Fibroblast of skin of right biceps (primary cell): ENCODE results near the gene NRCAM.

ENCODE experiments used
- DNase-seq: peaks from one replicate; pipeline ENCODE4 v3.0.0-alpha.2; 2013

The NRCAM gene

DNA sequence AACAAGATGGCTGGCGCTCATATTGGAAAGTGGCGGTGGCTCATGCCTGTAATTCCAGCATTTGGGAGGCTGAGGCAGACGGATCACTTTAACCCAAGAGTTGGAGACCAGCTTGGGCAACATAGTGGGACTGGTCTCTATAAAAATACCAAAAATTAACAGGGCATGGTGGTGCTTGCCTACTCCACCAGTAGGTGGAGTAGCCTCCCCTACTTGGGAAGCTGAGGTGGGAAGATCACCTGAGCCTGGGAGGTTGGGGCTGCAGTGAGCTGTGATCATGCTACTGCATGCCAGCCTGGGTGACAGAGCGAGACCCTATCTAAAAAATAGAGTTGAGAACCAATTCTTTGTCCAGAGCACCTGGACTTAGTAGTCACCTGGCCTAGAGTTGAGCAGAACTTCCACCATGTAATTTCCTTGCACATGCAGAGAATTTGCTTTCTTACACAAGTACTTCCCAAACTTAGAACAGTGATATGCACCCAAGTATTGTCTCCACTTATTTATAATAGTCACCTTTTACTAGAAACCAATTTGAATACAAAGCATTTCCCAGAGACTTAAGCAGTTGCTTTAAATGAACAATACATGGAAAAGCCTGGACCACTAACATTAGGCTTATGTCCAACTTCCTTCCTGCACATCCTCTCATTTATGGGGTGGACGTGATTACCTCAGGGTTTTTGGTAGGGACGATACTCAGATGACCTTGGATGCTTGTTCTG, 342.0 kb downstream of the NRCAM start:
- DNase-seq = no peak

- no peak for DNase-seq
These were observed 343.6 kb downstream of the NRCAM start for GRCh38 chr7:108112683-108113082.

DNA sequence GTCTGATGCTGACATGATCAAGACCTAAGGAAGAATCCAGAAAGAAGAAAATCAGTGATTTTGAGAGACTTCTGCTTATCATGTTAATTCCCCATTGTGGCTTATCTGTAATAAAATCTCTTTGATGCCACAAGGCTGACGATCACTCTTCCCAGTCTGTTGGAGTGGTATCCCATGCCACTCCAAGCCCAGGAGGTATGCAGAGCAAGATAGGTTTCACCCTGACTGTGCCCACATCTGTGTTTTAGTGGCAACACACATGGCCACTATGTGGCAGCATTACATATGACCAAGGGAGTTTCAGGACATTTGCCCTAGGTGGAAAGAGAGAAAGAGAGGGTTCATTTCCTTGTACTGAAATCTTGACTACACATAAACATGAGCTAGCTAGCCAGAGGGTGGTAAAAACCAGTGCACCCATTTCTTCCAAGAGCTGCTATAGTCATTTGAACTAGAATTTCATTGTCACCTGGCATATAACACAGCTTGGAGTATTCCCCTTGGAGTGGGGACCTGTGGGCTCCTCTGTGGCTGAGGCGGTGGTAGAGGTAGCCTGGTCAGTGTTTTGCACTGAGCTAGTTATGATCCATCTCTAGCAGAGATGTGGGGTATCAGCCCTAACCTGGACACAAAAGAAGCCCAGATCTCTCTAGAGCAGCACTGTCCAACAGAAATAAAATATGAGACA, 346.9 kb downstream of the NRCAM start:
- no peak for DNase-seq

- DNase-seq = no peak
These were observed 348.1 kb downstream of the NRCAM start for GRCh38 chr7:108108131-108108530.

DNA sequence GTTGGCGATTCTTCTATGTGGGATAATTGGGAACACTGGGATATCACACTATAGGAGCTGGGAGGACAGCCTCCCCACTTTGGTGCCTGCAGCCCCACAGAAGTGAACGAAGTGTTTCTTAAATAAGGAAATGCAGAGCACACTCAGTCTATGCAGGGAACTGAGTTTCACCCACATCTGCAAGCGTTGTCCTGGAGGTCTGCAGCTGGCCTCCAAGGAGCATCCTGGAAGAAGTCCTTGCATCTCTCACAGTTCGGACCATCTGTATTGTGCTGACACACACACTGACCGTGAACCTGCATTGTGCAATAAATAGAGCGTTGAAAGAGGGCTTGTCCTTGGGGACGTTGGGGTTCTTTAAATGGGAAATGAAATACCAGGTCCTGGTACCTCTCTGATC, 351.9 kb downstream of the NRCAM start:
- DNase-seq = no peak

DNA sequence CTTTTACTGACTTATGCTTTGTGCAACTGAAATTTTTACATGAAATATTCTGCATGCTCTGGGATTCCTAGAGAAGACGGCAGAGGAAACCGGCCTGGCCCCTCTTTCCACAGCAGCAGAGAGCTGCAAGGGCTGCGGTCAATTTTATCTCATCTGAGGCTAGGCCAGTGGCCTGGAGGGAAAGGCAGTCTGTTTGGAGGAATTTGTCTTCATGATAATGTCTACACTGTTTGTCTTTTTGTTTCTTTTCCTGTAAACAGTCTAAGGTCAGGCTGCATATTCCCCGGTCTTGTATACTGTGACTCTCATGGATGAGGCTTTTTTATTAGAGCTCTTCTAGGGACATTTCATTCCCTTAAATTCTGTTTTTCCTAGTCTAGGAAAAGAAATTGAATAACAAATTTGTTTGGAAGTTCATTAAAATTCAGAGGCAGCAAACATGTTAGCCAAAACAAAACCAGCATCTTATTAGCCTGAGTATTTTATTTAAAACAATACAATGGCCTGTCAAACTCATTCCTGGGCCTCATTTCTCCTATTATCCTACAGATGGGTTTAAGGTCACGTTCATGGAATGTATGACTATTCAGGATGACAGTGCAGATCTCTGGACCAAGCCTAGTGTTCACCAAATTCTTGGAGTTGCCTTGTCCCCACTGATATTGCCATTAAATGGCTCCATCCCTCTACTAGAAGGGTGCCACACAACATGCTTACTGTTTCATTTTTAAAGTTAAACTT, 352.5 kb downstream of the NRCAM start:
- peak; percentile 53 for DNase-seq

- no peak for DNase-seq
These were observed 353.4 kb downstream of the NRCAM start for GRCh38 chr7:108102671-108103312.

- DNase-seq = no peak
These were observed 354.5 kb downstream of the NRCAM start for GRCh38 chr7:108101759-108102158.

DNA sequence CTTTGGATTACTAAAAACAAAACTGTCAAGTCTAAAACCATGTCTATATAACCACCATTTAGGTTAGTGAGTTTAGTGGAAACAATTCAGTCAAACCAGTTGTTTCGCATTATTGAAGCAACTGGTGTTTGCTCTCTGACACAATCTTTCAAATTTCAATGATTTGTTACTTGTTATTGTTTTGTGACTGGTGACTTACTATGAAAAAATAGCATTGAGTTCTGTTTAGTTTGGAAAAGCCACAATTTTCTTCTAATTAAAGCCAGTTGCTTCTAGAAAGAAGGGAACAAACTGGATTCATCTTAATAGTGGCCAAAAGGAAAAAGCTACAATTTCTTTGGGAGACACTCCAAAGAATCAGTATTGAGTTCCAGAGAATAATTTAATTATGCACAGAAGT, 356.5 kb downstream of the NRCAM start:
- DNase-seq = peak; percentile 61

- no peak for DNase-seq
These were observed 358.5 kb downstream of the NRCAM start for GRCh38 chr7:108097703-108098102.
